Stimulated activated CD4-positive, alpha-beta T cell treated with anti-CD3 and anti-CD28 coated beads, TNF-alpha, amount 100 ng/mL, for 48 hours (primary cell): ENCODE results near the gene CARD19.

Source experiments
- DNase-seq, 3 donors: peaks; one replicate each; pipeline ENCODE4 v3.0.0-alpha.2; 2020; ENCODE audit warnings: low read depth in 3 of 3

CARD19 gene

GRCh38 chr9:93161786-93162562 is 66.0 kb downstream of the CARD19 start:
- no peak for DNase-seq
